SK-N-MC (cell line): ENCODE results near the gene PDE4D.
"Not testable (repeated sequence)": the region's sequence is repeated elsewhere in the genome, so short reads cannot be mapped to it uniquely, and the experiment has no call there.

Experiments
- DNase-seq: peaks from one replicate; pipeline ENCODE4 v3.0.0-alpha.2; 2011; ENCODE audit warnings: low read depth, low spot score
- H3K27ac ChIP-seq: fragments of 200-600 bp; sonication (generic); 2 replicates; pipeline ENCODE4 v1.5.1; 2016; ENCODE audit warnings: mixed run types
- H3K36me3 ChIP-seq: fragments of 200-600 bp; sonication (generic); 2 replicates; pipeline ENCODE4 v1.6.1; 2017; ENCODE audit warnings: antibody characterized with exemption, low read length, mixed read lengths; ENCODE audit not compliant: insufficient read depth
- H3K4me3 ChIP-seq: fragments of 200-600 bp; sonication (generic); 2 replicates; pipeline ENCODE4 v1.5.1; 2016
- H3K9ac ChIP-seq: fragments of 200-600 bp; sonication (generic); 2 replicates; pipeline ENCODE4 v1.8.0; 2017; ENCODE audit warnings: mixed run types, mixed read lengths; ENCODE audit not compliant: insufficient read length
- H3K9me3 ChIP-seq: fragments of 200-600 bp; sonication (generic); 2 replicates; pipeline ENCODE4 v1.6.1; 2017; ENCODE audit warnings: low read depth, mild to moderate bottlenecking, antibody characterized with exemption, low read length, moderate library complexity, mixed read lengths
- EZH2 ChIP-seq: fragments of 200-600 bp; sonication (generic); IDR thresholded peaks from one replicate; pipeline ENCODE4 v1.6.1; 2017; ENCODE audit warnings: antibody characterized with exemption
- FOXP2 ChIP-seq: optimal IDR thresholded peaks from 2 replicates; pipeline ENCODE3; 2011; ENCODE audit warnings: mild to moderate bottlenecking, moderate library complexity; ENCODE audit not compliant: insufficient read depth; ENCODE audit errors: extremely low read length, control extremely low read depth
- POLR2AphosphoS5 ChIP-seq: IDR thresholded peaks from 2 replicates; pipeline ENCODE4 v1.6.1; 2012; ENCODE audit warnings: mild to moderate bottlenecking, low read depth, low read length, borderline replicate concordance

Gene PDE4D

DNA sequence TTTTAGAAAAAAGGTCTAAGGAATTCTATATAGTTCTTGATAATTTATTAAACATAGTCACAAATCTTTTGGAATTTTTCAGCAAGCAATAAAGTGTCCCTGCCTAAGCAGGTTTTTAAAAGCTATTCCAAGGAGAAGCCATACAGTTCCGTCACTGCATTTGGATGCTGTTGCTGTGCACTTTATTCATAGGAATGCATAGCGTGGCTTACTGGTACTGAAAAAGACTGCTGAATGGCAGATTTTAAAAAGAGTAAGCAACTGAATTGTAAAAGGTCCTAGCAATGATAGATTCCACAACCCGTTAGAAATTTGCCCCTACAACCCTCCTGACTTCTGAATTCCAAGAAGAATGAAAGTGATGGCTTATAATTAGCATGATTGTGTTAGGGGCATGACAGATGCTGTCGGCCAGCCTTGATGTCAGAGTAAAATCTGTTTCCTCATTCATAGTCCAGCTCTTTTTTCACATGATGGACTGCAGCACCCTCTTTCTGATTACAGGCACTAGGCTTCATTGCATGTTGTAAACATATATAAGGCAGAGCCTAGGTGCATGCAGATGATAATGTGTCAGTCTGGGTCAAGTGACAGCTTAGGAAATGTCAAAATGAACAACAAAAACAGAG, 227.0 kb downstream of the PDE4D start:
- Histone ChIP-seq H3K9ac (no peak overlapping the region), H3K4me3 (no peak overlapping the region), H3K27ac (no peak overlapping the region), H3K9me3 (no peaks in the 10 kb centered on the region), H3K36me3 (no peaks in the 10 kb centered on the region)
- no peak for DNase-seq
- TF ChIP-seq EZH2 (no peak), POLR2AphosphoS5 (no peak), FOXP2 (no peak)

GRCh38 chr5:59665832-59666203, 227.7 kb downstream of the PDE4D start:
- H3K27ac ChIP-seq, H3K4me3 ChIP-seq, H3K9ac ChIP-seq, H3K36me3 ChIP-seq, DNase-seq, H3K9me3 ChIP-seq: not testable (repeated sequence)

GRCh38 chr5:59665086-59665831, 228.3 kb downstream of the PDE4D start:
- DNase-seq = no peak
- TF ChIP-seq POLR2AphosphoS5 (no peak), EZH2 (no peak), FOXP2 (no peak)
- H3K27ac ChIP-seq = no peak overlapping the region

DNA sequence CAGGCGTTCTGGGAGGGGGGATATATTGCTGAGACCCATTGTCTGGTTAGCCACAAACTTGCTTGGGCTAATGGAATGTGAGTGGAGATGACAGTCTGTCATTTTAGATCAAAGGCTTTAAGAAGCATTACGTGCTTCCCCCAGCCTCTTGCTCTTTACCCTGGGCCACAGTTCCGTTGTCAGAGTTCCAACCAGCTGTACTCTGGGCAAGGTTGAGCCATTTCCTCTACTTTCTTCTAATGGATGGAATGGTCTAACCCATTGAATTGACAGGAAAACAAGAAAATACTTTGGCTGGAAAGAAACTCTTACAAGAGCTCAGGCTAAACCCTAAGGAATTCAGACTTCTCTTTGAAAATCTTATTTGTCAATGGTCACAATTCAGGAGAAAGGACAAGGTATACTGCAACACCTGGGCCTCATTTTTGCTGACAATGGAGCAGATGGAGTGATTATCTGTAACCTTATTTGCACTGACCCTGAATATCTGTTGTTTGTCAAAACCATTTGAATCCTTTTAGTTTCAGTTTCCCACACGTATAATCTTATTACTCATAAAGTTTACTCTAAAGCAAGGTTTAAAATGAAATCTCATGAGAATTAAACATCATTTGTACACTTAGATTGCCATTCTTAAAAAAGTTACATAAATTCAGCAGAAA, 231.4 kb downstream of the PDE4D start:
- Histone ChIP-seq H3K27ac (no peak overlapping the region), H3K36me3 (no peaks in the 10 kb centered on the region), H3K4me3 (no peak overlapping the region), H3K9ac (no peak overlapping the region), H3K9me3 (no peaks in the 10 kb centered on the region)
- no peak for DNase-seq
- TF ChIP-seq EZH2 = no peak
- TF ChIP-seq FOXP2 = no peak
- TF ChIP-seq POLR2AphosphoS5 = no peak

More at GRCh38 chr5:59665086-59665831, 228.3 kb downstream of the PDE4D start:
- Histone ChIP-seq H3K9ac (no peak overlapping the region), H3K36me3 (no peaks in the 10 kb centered on the region), H3K9me3 (no peaks in the 10 kb centered on the region), H3K4me3 (no peak overlapping the region)

DNA sequence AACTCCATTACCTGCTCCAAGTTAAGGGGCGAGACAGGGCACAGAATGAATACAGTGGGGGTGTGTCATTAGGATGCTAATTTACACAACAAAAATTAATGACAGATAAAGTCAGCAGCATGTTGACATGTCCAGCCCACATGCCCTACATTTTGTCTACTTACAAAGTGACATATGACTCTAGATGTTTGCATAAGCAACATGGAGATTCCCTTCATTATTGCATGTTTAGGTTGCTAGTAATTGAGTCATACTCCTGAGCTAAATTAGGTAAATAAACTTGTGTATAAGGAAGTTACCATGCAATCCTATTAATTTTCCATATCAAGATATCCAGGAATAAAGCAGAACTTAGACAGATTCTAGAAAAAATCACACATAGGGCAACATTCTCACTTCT, 232.2 kb downstream of the PDE4D start:
- no peak overlapping the region for H3K4me3 ChIP-seq
- H3K36me3 ChIP-seq = no peaks in the 10 kb centered on the region
- no peak for DNase-seq
- H3K9ac ChIP-seq = no peak overlapping the region
- no peak overlapping the region for H3K27ac ChIP-seq
- H3K9me3 ChIP-seq = no peaks in the 10 kb centered on the region
- no peak for TF ChIP-seq EZH2
- no peak for TF ChIP-seq FOXP2
- no peak for TF ChIP-seq POLR2AphosphoS5

DNA sequence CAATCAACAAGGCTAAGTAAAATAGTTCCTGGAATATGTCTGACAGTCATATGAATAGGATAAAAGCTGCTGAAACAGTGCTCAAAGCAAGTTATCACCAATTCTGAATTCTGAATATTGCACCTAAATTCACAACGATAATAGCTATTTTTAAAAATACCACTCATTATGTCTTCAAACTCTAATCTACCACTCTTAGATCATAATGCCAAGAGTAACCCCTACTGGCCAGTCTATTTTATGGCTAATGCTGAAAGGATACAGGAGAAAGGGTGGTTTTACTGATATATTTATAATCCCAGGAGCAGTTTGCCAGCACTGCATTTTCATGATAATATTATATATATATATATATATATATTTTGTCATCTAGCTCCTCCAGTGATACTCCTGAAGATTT, 232.8 kb downstream of the PDE4D start:
- TF ChIP-seq POLR2AphosphoS5 (no peak), EZH2 (no peak), FOXP2 (no peak)
- no peak overlapping the region for H3K4me3 ChIP-seq
- H3K36me3 ChIP-seq = no peaks in the 10 kb centered on the region
- H3K9ac ChIP-seq = no peak overlapping the region
- no peak overlapping the region for H3K27ac ChIP-seq
- no peak for DNase-seq
- H3K9me3 ChIP-seq = no peaks in the 10 kb centered on the region

GRCh38 chr5:59656351-59657254, 236.9 kb downstream of the PDE4D start:
- no peak for DNase-seq
- no peak overlapping the region for H3K4me3 ChIP-seq
- no peak overlapping the region for H3K9ac ChIP-seq
- TF ChIP-seq FOXP2 (no peak), POLR2AphosphoS5 (no peak), EZH2 (no peak)
- H3K9me3 ChIP-seq = no peaks in the 10 kb centered on the region
- H3K27ac ChIP-seq = no peak overlapping the region
- H3K36me3 ChIP-seq = no peaks in the 10 kb centered on the region

DNA sequence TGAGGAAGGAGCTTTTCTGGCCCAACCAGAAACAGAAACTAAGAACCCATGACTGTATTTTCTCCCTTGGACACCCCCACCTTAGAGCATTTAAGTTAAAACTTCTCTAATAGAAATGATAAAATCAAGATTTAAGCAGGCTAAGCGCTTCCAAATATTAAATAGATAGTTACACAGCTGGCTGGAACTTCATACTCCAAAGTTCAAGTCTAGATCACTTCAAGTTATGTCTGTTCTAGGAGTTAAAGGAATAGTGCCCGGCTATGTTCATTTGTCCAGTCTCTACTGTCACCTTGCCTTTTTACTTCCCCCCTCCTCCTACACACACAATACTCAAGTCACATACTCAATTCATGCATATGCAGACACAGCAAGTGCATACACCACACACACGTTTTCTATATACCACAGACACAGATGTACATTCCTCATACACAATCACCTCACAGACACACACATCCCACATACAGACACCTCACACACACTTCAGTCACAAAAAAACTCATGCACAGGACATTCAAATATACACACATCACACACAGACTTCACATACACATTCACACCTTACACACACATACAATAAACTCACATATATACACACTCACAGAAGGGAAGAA, 237.7 kb downstream of the PDE4D start:
- DNase-seq = no peak
- no peak for TF ChIP-seq POLR2AphosphoS5
- TF ChIP-seq EZH2 = no peak
- TF ChIP-seq FOXP2 = no peak
- Histone ChIP-seq H3K36me3 (no peaks in the 10 kb centered on the region), H3K9ac (no peak overlapping the region), H3K27ac (no peak overlapping the region), H3K4me3 (no peak overlapping the region), H3K9me3 (no peaks in the 10 kb centered on the region)
